Gastrocnemius medialis (tissue), 4 donors: Measurements from ENCODE around the gene SERPINB12. TPM values are rescaled to one million over a fixed set of nuclear protein-coding genes. Genes with fewer than 3 reads are reported as not detected.

Source experiments
- ATAC-seq, 2 donors: fragments of 150-250 bp; one replicate each; pipeline ENCODE4 v1.9.1; 2016
- DNase-seq, 2 donors: peaks; one replicate each; pipeline ENCODE4 v3.0.0-alpha.2; 2019
- H3K27ac ChIP-seq, 4 donors: fragments of 200-600 bp; sonication (generic); 1 replicate in 1 of 4; 2 replicates in 3 of 4; pipeline ENCODE4 v1.5.1; 2016 to 2018; ENCODE audit warnings: mild to moderate bottlenecking in 2 of 4, moderate library complexity in 1 of 4
- H3K27me3 ChIP-seq, 3 donors: fragments of 200-600 bp; sonication (generic) in 2 of 3; 1 replicate in 1 of 3; 2 replicates in 2 of 3; pipeline versions ENCODE4 v1.5.1 to v1.6.0; 2016 to 2019; ENCODE audit warnings: mild to moderate bottlenecking in 1 of 3, moderate library complexity in 1 of 3
- H3K36me3 ChIP-seq, 2 donors: fragments of 200-600 bp; sonication (generic) in 1 of 2; one replicate each; pipeline ENCODE4 v1.5.1; 2017 to 2018
- H3K4me1 ChIP-seq, 2 donors: fragments of 200-600 bp; sonication (generic) in 1 of 2; one replicate each; pipeline ENCODE4 v1.5.1; 2016 to 2017; ENCODE audit warnings: mild to moderate bottlenecking in 2 of 2
- H3K4me3 ChIP-seq, 4 donors: fragments of 200-600 bp; sonication (generic) in 3 of 4; 1 replicate in 1 of 4; 2 replicates in 3 of 4; pipeline ENCODE4 v1.5.1; 2016 to 2019; ENCODE audit warnings: mild to moderate bottlenecking in 2 of 4
- H3K9me3 ChIP-seq, 3 donors: fragments of 200-600 bp; sonication (generic) in 2 of 3; 1 replicate in 1 of 3; 2 replicates in 2 of 3; pipeline ENCODE4 v1.5.1; 2016 to 2019
- CTCF ChIP-seq, 5 experiments: fragments of 450-650 bp in 3 of 5; fragments of 200-600 bp in 2 of 5; sonication (generic) in 2 of 5; IDR thresholded peaks in 4 of 5; conservative IDR thresholded peaks in 1 of 5; 1 replicate in 4 of 5; 2 replicates in 1 of 5; pipeline ENCODE4 v1.5.1; 2016 to 2019; ENCODE audit warnings: antibody characterized with exemption in 5 of 5, mild to moderate bottlenecking in 3 of 5, moderate library complexity in 3 of 5
- POLR2A ChIP-seq, 2 donors: fragments of 450-650 bp; IDR thresholded peaks; one replicate each; pipeline ENCODE4 v1.6.1; 2017; ENCODE audit warnings: antibody characterized with exemption in 2 of 2, mild to moderate bottlenecking in 2 of 2, moderate library complexity in 2 of 2
- in situ Hi-C, 4 donors: fragments of 200-750 bp; cut with MboI; loops; one replicate each; pipeline versions ENCODE4 v1.15.0 to v1.8.0; 2017; ENCODE audit warnings: low sequenced_read_pairs in 4 of 4
- intact Hi-C: fragments of 100-400 bp; cut with DNase I; formaldehyde crosslinking; loops from one replicate; pipeline ENCODE4 v1.15.1; 2023; ENCODE audit warnings: low total_unique reads
- total RNA-seq, 4 donors: library from RNA; depleted of rRNA; stranded (reverse); fragments of >200 nt; gene quantifications; one replicate each; pipeline versions ENCODE4 v1.1.0 to v1.2.3, GENCODE V29; 2016

The SERPINB12 gene
- total RNA-seq, 4 donors from 2014 or later, result not detected

- no peaks in the 10 kb centered on the region for H3K27me3 ChIP-seq
- H3K4me1 ChIP-seq, result no peaks in the 10 kb centered on the region
- intact Hi-C loops (no loop called here), in situ Hi-C loops (no loop called here)
- H3K36me3 ChIP-seq, result no peaks in the 10 kb centered on the region
- no peak for ATAC-seq
- H3K4me3 ChIP-seq, result no peak overlapping the region
- H3K9me3 ChIP-seq, result no peaks in the 10 kb centered on the region
- no peak overlapping the region for H3K27ac ChIP-seq
- DNase-seq, result no peak
- TF ChIP-seq POLR2A (IDR thresholded peaks at IDR 0.05) (no peak), CTCF (IDR thresholded peaks at IDR 0.05 in 4 of 5, conservative IDR thresholded peaks at IDR 0.05 in 1 of 5) (no peak)
These were observed 49.0 kb downstream of the SERPINB12 start for GRCh38 chr18:63590966-63591695.

DNA sequence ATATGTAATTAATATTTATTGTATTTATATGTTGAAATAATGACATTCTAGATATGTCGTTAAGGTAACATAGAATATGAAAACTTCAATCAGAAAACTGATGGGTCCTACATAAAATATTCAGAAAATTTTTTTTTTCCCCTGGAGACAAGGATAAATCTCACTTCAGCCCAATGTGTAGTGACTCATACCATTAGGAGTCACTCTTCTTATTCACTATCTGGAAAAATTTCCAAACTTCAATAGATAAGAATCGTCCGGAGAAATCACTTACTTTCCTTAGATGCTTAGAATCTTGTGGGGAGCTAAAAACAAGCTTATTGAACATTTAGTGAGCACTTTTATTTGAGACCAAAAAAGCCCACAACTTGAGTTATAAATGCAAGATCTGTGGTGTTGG is 49.6 kb downstream of the SERPINB12 start:
- in situ Hi-C loops (no loop called here), intact Hi-C loops (no loop called here)
- no peak for TF ChIP-seq CTCF (IDR thresholded peaks at IDR 0.05 in 4 of 5, conservative IDR thresholded peaks at IDR 0.05 in 1 of 5)
- Histone ChIP-seq H3K9me3 (no peaks in the 10 kb centered on the region), H3K27me3 (no peaks in the 10 kb centered on the region), H3K27ac (no peak overlapping the region), H3K4me1 (no peaks in the 10 kb centered on the region), H3K4me3 (no peak overlapping the region), H3K36me3 (no peaks in the 10 kb centered on the region)
- ATAC-seq (no peak), DNase-seq (no peak)

DNA sequence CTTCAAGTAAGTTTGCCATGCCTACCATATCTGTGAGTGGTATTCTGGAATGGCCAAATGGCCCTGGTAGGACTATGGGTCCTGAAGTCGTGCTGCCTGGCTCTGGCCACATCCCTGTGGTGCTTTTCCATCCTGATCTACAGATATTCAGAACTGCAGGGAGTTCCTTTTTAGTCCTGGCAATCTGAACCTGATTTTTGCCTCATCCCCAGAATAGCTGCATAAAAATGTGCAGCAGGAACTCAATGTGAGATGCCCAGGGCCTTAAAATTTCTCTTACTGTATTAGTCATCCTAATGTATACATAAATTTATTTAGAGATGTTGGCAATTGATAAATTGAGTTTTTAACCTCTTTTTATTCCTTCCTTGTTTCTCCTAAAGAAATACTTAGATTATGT is 50.3 kb downstream of the SERPINB12 start:
- no peaks in the 10 kb centered on the region for H3K4me1 ChIP-seq
- in situ Hi-C loops (no loop called here), intact Hi-C loops (no loop called here)
- H3K9me3 ChIP-seq, result no peaks in the 10 kb centered on the region
- ATAC-seq (no peak), DNase-seq (no peak)
- no peak overlapping the region for H3K27ac ChIP-seq
- H3K4me3 ChIP-seq, result no peak overlapping the region
- H3K27me3 ChIP-seq, result no peaks in the 10 kb centered on the region
- H3K36me3 ChIP-seq, result no peaks in the 10 kb centered on the region
- no peak for TF ChIP-seq CTCF (IDR thresholded peaks at IDR 0.05 in 4 of 5, conservative IDR thresholded peaks at IDR 0.05 in 1 of 5)
- TF ChIP-seq POLR2A (IDR thresholded peaks at IDR 0.05), result no peak

GRCh38 chr18:63596964-63597363 is 54.8 kb downstream of the SERPINB12 start:
- H3K4me1 ChIP-seq, result no peaks in the 10 kb centered on the region
- no peak overlapping the region for H3K4me3 ChIP-seq
- DNase-seq (no peak), ATAC-seq (no peak)
- in situ Hi-C loops (no loop called here), intact Hi-C loops (no loop called here)
- H3K27me3 ChIP-seq, result no peaks in the 10 kb centered on the region
- no peaks in the 10 kb centered on the region for H3K9me3 ChIP-seq
- H3K27ac ChIP-seq, result no peak overlapping the region
- TF ChIP-seq POLR2A (IDR thresholded peaks at IDR 0.05), result no peak
- TF ChIP-seq CTCF (IDR thresholded peaks at IDR 0.05 in 4 of 5, conservative IDR thresholded peaks at IDR 0.05 in 1 of 5), result no peak
- H3K36me3 ChIP-seq, result no peaks in the 10 kb centered on the region

GRCh38 chr18:63603355-63603754 is 61.2 kb downstream of the SERPINB12 start:
- DNase-seq (no peak), ATAC-seq (no peak)
- intact Hi-C loops (no loop called here), in situ Hi-C loops (no loop called here)
- no peak for TF ChIP-seq CTCF (IDR thresholded peaks at IDR 0.05 in 4 of 5, conservative IDR thresholded peaks at IDR 0.05 in 1 of 5)
- no peak for TF ChIP-seq POLR2A (IDR thresholded peaks at IDR 0.05)
- no peaks in the 10 kb centered on the region for H3K9me3 ChIP-seq
- no peaks in the 10 kb centered on the region for H3K27me3 ChIP-seq
- no peak overlapping the region for H3K4me3 ChIP-seq
- H3K36me3 ChIP-seq, result no peaks in the 10 kb centered on the region
- no peaks in the 10 kb centered on the region for H3K4me1 ChIP-seq
- H3K27ac ChIP-seq, result no peak overlapping the region
